Superior temporal gyrus (tissue), 1 donor: Measurements from ENCODE around the gene ATP5F1D.
A peak's percentile ranks its signal among the peaks of the same experiment; 100 is the strongest.

Experiments
- DNase-seq: peaks from one replicate; pipeline ENCODE4 v3.0.0-alpha.2; 2016; ENCODE audit errors: extremely low spot score

Gene ATP5F1D

GRCh38 chr19:1257475-1258162 lies 16.1 kb downstream of the ATP5F1D start:
- no peak for DNase-seq

- no peak for DNase-seq
Observed at GRCh38 chr19:1258163-1258492, 16.6 kb downstream of the ATP5F1D start.

GRCh38 chr19:1258707-1259205 lies 17.2 kb downstream of the ATP5F1D start:
- no peak for DNase-seq

- DNase-seq, result no peak
Observed at GRCh38 chr19:1259206-1259875, 17.8 kb downstream of the ATP5F1D start.

GRCh38 chr19:1259876-1260748 lies 18.6 kb downstream of the ATP5F1D start:
- DNase-seq, result no peak

- peak; percentile 97 for DNase-seq
Observed at GRCh38 chr19:1260749-1261537, 19.4 kb downstream of the ATP5F1D start.

GRCh38 chr19:1261538-1261797 lies 19.9 kb downstream of the ATP5F1D start:
- no peak for DNase-seq

GRCh38 chr19:1261798-1262622 lies 20.5 kb downstream of the ATP5F1D start:
- peak; percentile 10 for DNase-seq

- DNase-seq, result no peak
Observed at GRCh38 chr19:1262623-1263123, 21.1 kb downstream of the ATP5F1D start.

- DNase-seq, result no peak
Observed at GRCh38 chr19:1263188-1263587, 21.6 kb downstream of the ATP5F1D start.

- DNase-seq, result peak; percentile 11
Observed at GRCh38 chr19:1264801-1265614, 23.5 kb downstream of the ATP5F1D start.

- DNase-seq, result peak; percentile 9
Observed at GRCh38 chr19:1265615-1266128, 24.1 kb downstream of the ATP5F1D start.

GRCh38 chr19:1266129-1266915 lies 24.8 kb downstream of the ATP5F1D start:
- DNase-seq, result peak; percentile 60

- peak; percentile 72 for DNase-seq
Observed at GRCh38 chr19:1266916-1267476, 25.4 kb downstream of the ATP5F1D start.

GRCh38 chr19:1267477-1268225 lies 26.1 kb downstream of the ATP5F1D start:
- DNase-seq, result peak; percentile 7

- no peak for DNase-seq
Observed at GRCh38 chr19:1268226-1269064, 26.9 kb downstream of the ATP5F1D start.

GRCh38 chr19:1269065-1269477 lies 27.5 kb downstream of the ATP5F1D start, which contains the start of gene CIRBP:
CIRBP (plus strand) TSS chr19:1269332; CDS start chr19:1270934, 1,602 bp downstream.
- DNase-seq, result peak; percentile 99
